MM.1S (cell line): ENCODE results near the gene SGSH.
"Not testable (repeated sequence)": the region's sequence is repeated elsewhere in the genome, so short reads cannot be mapped to it uniquely, and the experiment has no call there.

Experiments
- EZH2 ChIP-seq: fragments of 300-600 bp; sonication (generic); optimal IDR thresholded peaks from 2 replicates; pipeline ENCODE3; 2017; ENCODE audit warnings: low read depth, mild to moderate bottlenecking, antibody characterized with exemption, low read length, mixed read lengths
- TF ChIP-seq, protein P1 (sequence below): fragments of 300-600 bp; sonication (generic); IDR thresholded peaks from 2 replicates; pipeline ENCODE4 v1.5.1; 2016; ENCODE audit warnings: antibody characterized with exemption, low read length, mixed read lengths

DNA sequence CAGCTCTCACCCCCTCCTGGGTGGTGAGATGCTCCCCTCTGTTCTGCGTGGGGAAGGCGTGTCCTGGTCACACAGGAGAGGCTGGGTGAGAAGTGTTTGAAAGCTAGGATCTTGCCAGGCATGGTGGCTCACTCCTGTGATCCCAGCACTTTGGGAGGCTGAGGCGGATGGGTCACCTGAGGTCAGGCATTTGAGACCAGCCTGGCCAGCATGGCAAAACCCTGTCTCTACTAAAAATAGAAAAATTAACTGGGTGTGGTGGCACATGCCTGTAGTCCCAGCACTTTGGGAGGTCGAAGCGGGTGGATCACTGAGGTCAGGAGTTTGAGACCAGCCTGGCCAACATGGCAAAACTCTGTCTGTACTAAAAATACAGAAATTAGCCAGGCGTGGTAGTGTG lies 24.3 kb upstream of the SGSH start:
- TF ChIP-seq, protein P1, sequence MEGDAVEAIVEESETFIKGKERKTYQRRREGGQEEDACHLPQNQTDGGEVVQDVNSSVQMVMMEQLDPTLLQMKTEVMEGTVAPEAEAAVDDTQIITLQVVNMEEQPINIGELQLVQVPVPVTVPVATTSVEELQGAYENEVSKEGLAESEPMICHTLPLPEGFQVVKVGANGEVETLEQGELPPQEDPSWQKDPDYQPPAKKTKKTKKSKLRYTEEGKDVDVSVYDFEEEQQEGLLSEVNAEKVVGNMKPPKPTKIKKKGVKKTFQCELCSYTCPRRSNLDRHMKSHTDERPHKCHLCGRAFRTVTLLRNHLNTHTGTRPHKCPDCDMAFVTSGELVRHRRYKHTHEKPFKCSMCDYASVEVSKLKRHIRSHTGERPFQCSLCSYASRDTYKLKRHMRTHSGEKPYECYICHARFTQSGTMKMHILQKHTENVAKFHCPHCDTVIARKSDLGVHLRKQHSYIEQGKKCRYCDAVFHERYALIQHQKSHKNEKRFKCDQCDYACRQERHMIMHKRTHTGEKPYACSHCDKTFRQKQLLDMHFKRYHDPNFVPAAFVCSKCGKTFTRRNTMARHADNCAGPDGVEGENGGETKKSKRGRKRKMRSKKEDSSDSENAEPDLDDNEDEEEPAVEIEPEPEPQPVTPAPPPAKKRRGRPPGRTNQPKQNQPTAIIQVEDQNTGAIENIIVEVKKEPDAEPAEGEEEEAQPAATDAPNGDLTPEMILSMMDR = not testable (repeated sequence)
- TF ChIP-seq EZH2 = not testable (repeated sequence)
